HepG2 (cell line): ENCODE measurements around the gene OSM. TPM values are rescaled to one million over a fixed set of nuclear protein-coding genes. Genes with fewer than 3 reads are reported as not detected.

Experiments used
- ATAC-seq: fragments of 200-7000 bp; cut with Tn5 transposase; 3 replicates; pipeline ENCODE4 v1.9.1; 2020; ENCODE audit warnings: mild to moderate bottlenecking, moderate library complexity
- BruUV-seq: library from RNA; stranded (reverse); fragments of 400-500 nt; replicated peaks from 2 replicates; lab custom pipeline; 2021; lab: Mats Ljungman, UMichigan
- CTCF ChIA-PET: fragments of 300-600 bp; formaldehyde crosslinking; extraction: SDS; loops from one replicate; lab custom pipeline; 2021; ENCODE audit warnings: low total read pairs, inconsistent platforms, low intra/inter-chr PET ratio; lab: Yijun Ruan, JAX
- POLR2A ChIA-PET: fragments of 350-600 bp; sonication (Branson Sonifier 250); formaldehyde crosslinking; loops from one replicate; lab custom pipeline; 2020; ENCODE audit warnings: antibody characterized with exemption, inconsistent platforms; lab: Yijun Ruan, JAX
- DNase-seq: peaks from one replicate; pipeline ENCODE4 v3.0.0-alpha.2; 2015; ENCODE audit warnings: low spot score
- FAIRE-seq: peaks from 3 replicates; lab custom pipeline; 2011; peaks lifted over from hg19 to GRCh38; lab: Jason Lieb, UNC
- H2AFZ ChIP-seq: one replicate; pipeline ENCODE4 v1.6.1; 2011; ENCODE audit warnings: low read length, inconsistent platforms
- H3K27ac ChIP-seq: fragments of 300-600 bp; 3 replicates; pipeline ENCODE4 v1.8.0; 2011; ENCODE audit warnings: mixed run types, mild to moderate bottlenecking, mixed read lengths, low read length, inconsistent platforms; ENCODE audit not compliant: insufficient read depth; ENCODE audit errors: extremely low read length
- H3K27me3 ChIP-seq, 2 experiments: fragments of 200-600 bp in 1 of 2; 2 replicates in 1 of 2; 3 replicates in 1 of 2; pipeline versions ENCODE4 v1.6.0 to v1.8.0; 2011; ENCODE audit warnings: low read length in 2 of 2, mild to moderate bottlenecking in 2 of 2, moderate library complexity in 2 of 2, inconsistent platforms in 1 of 2; ENCODE audit not compliant: insufficient read depth in 2 of 2, control insufficient read depth in 1 of 2
- H3K36me3 ChIP-seq, 2 experiments: fragments of 200-600 bp in 1 of 2; replicated peaks in 1 of 2; 2 replicates in 1 of 2; 3 replicates in 1 of 2; pipeline versions ENCODE4 v1.5.1 to v1.8.0; 2011; ENCODE audit warnings: low read length in 2 of 2, inconsistent platforms in 1 of 2; ENCODE audit not compliant: insufficient read depth in 2 of 2, control insufficient read depth in 1 of 2
- H3K4me1 ChIP-seq: 2 replicates; pipeline ENCODE4 v1.5.1; 2012; ENCODE audit warnings: low read length, inconsistent platforms; ENCODE audit not compliant: insufficient read depth
- H3K4me2 ChIP-seq: 2 replicates; pipeline ENCODE4 v1.6.0; 2011; ENCODE audit warnings: low read depth, low read length, inconsistent platforms
- H3K4me3 ChIP-seq, 3 experiments: fragments of 200-600 bp in 1 of 3; sonication (generic), shearing (Covaris generic) in 1 of 3; replicated peaks in 1 of 3; 2 replicates each; pipeline ENCODE4 v1.5.1; 2011 to 2016; ENCODE audit warnings: low read length in 3 of 3, inconsistent platforms in 2 of 3, low read depth in 2 of 3, mild to moderate bottlenecking in 2 of 3, control low read depth in 1 of 3, mixed read lengths in 1 of 3; ENCODE audit not compliant: insufficient read depth in 1 of 3
- H3K79me2 ChIP-seq: one replicate; pipeline ENCODE4 v1.6.1; 2011; ENCODE audit warnings: low read length, inconsistent platforms; ENCODE audit not compliant: insufficient read depth
- H3K9ac ChIP-seq: 2 replicates; pipeline ENCODE4 v1.6.0; 2011; ENCODE audit warnings: mild to moderate bottlenecking, low read depth, low read length, inconsistent platforms; ENCODE audit not compliant: insufficient read depth
- H3K9me3 ChIP-seq: 2 replicates; pipeline ENCODE4 v1.5.1; 2012; ENCODE audit warnings: mild to moderate bottlenecking, low read length
- H4K20me1 ChIP-seq: 2 replicates; pipeline ENCODE4 v1.6.0; 2011; ENCODE audit warnings: inconsistent platforms, mild to moderate bottlenecking, low read length, moderate library complexity; ENCODE audit not compliant: insufficient read depth
- ARNTL ChIP-seq: sonication (generic); formaldehyde crosslinking; IDR thresholded peaks from 2 replicates; pipeline ENCODE4 v1.4.0; 2020; ENCODE audit warnings: mild to moderate bottlenecking, missing genetic modification reagents
- CREM ChIP-seq, 2 experiments: sonication (generic) in 1 of 2; formaldehyde crosslinking in 1 of 2; IDR thresholded peaks; 2 replicates each; pipeline versions ENCODE4 v1.4.0 to v1.6.1; 2016 to 2020; ENCODE audit warnings: antibody characterized with exemption in 1 of 2, mild to moderate bottlenecking in 1 of 2, missing genetic modification reagents in 1 of 2
- DRAP1 ChIP-seq: IDR thresholded peaks from 2 replicates; pipeline ENCODE4 v1.6.1; 2016; ENCODE audit warnings: missing genetic modification reagents, missing compliant biosample characterization
- FOXO4 ChIP-seq: sonication (generic); formaldehyde crosslinking; conservative IDR thresholded peaks from 2 replicates; pipeline ENCODE4 v1.8.1; 2023; ENCODE audit warnings: missing genetic modification reagents
- GATAD1 ChIP-seq: IDR thresholded peaks from 2 replicates; pipeline ENCODE4 v1.6.1; 2016; ENCODE audit warnings: missing genetic modification reagents, missing compliant biosample characterization
- IKZF1 ChIP-seq: fragments of 450-650 bp; IDR thresholded peaks from 2 replicates; pipeline ENCODE4 v1.7.1; 2016
- KDM5A ChIP-seq: fragments of 200-600 bp; sonication (generic); IDR thresholded peaks from 2 replicates; pipeline ENCODE4 v1.7.0; 2018; ENCODE audit warnings: antibody characterized with exemption, mild to moderate bottlenecking, low read length, borderline replicate concordance
- KDM5B ChIP-seq: sonication (generic); formaldehyde crosslinking; IDR thresholded peaks from 2 replicates; pipeline ENCODE4 v1.4.0; 2020; ENCODE audit warnings: missing genetic modification reagents, mild to moderate bottlenecking, borderline replicate concordance
- MATR3 ChIP-seq: sonication (generic); formaldehyde crosslinking; IDR thresholded peaks from 2 replicates; pipeline ENCODE4 v1.4.0; 2020; ENCODE audit warnings: missing genetic modification reagents
- MIER3 ChIP-seq: IDR thresholded peaks from 2 replicates; pipeline ENCODE4 v1.6.1; 2016; ENCODE audit warnings: missing compliant biosample characterization, borderline replicate concordance
- MTA3 ChIP-seq: sonication (generic); formaldehyde crosslinking; IDR thresholded peaks from 2 replicates; pipeline ENCODE4 v1.4.0; 2020; ENCODE audit warnings: missing genetic modification reagents
- RXRB ChIP-seq: IDR thresholded peaks from 2 replicates; pipeline ENCODE4 v1.6.1; 2016; ENCODE audit warnings: borderline replicate concordance, missing genetic modification reagents, missing compliant biosample characterization
- SIX4 ChIP-seq: sonication (generic); formaldehyde crosslinking; IDR thresholded peaks from 2 replicates; pipeline ENCODE4 v1.4.0; 2020; ENCODE audit warnings: missing genetic modification reagents
- YEATS4 ChIP-seq: sonication (generic); formaldehyde crosslinking; IDR thresholded peaks from 2 replicates; pipeline ENCODE4 v1.4.0; 2020; ENCODE audit warnings: missing genetic modification reagents, borderline replicate concordance
- ZNF296 ChIP-seq: sonication (generic); formaldehyde crosslinking; conservative IDR thresholded peaks from 2 replicates; pipeline ENCODE4 v1.5.0; 2020; ENCODE audit warnings: mild to moderate bottlenecking, missing genetic modification reagents
- ZNF557 ChIP-seq: sonication (generic); formaldehyde crosslinking; IDR thresholded peaks from 2 replicates; pipeline ENCODE4 v1.4.0; 2020; ENCODE audit warnings: missing genetic modification reagents
- ZNF737 ChIP-seq: sonication (generic); formaldehyde crosslinking; IDR thresholded peaks from 2 replicates; pipeline ENCODE4 v1.5.0; 2020; ENCODE audit warnings: missing genetic modification reagents, mild to moderate bottlenecking, borderline replicate concordance
- ZNF768 ChIP-seq: sonication (generic); formaldehyde crosslinking; IDR thresholded peaks from 2 replicates; pipeline ENCODE4 v1.4.0; 2020; ENCODE audit warnings: missing genetic modification reagents
- ZNF784 ChIP-seq: sonication (generic); formaldehyde crosslinking; IDR thresholded peaks from 2 replicates; pipeline ENCODE4 v1.5.1; 2020; ENCODE audit warnings: missing genetic modification reagents, mild to moderate bottlenecking, borderline replicate concordance
- WGBS: methylation state at CpG from one replicate; pipeline ENCODE4 v1.1.6; 2017; ENCODE audit warnings: low lambda C conversion rate; 5-methylcytosine and 5-hydroxymethylcytosine counted together
- in situ Hi-C: cut with HindIII; loops from 2 replicates; pipeline ENCODE4 v1.10.0; 2017; ENCODE audit warnings: low pct_unique_long_range_greater_than_20kb; ENCODE audit not compliant: extremely low pct_ligation_motif_present
- intact Hi-C: fragments of 100-400 bp; cut with micrococcal nuclease; formaldehyde crosslinking; loops from one replicate; pipeline ENCODE4 v1.10.0; 2022; ENCODE audit not compliant: unreplicated experiment
- polyA plus RNA-seq, 8 experiments: library from polyadenylated mRNA; depleted of rRNA in 3 of 8; stranded (reverse) in 7 of 8; unstranded in 1 of 8; fragments of >200 nt; fragmentation: Illumina TruSeq in 4 of 8; extraction: Trizol in 4 of 8; gene quantifications; 2 replicates each; pipeline versions ENCODE4 v1.2.1 to v1.2.3, GENCODE V29; 2011 to 2016; ENCODE audit warnings: low read depth in 4 of 8, missing spikeins in 1 of 8, mixed read lengths in 1 of 8; ENCODE audit not compliant: insufficient read depth in 1 of 8
- total RNA-seq, 5 experiments: library from RNA; depleted of rRNA; stranded (reverse); fragments of >200 nt; fragmentation: Illumina TruSeq; extraction: Trizol; gene quantifications; 2 replicates each; pipeline ENCODE4 v1.2.3, GENCODE V29; 2016; ENCODE audit warnings: low read depth in 1 of 5

OSM gene
- total and polyA plus RNA-seq, 2 of the 13 experiments (the other 11 are each of a cell fraction or from before 2014, with no cell fraction given), result not detected

- BruUV-seq, result no TSS peak
Observed at GRCh38 chr22:30285176-30285845, 18.7 kb upstream of the OSM start.

GRCh38 chr22:30284666-30285065, 18.0 kb upstream of the OSM start:
- ChIA-PET CTCF (interaction anchor here (4.0 kb wide), 1 partner anchor 22 kb away, joined by 20 read pairs; no protein-coding TSS in a partner anchor), POLR2A (no interaction called here)
- BruUV-seq, result no TSS peak
- no peak overlapping the region for H3K4me3 ChIP-seq
- no peaks in the 10 kb centered on the region for H3K79me2 ChIP-seq
- no peak overlapping the region for H3K27ac ChIP-seq
- no peak overlapping the region for H2AFZ ChIP-seq
- no peaks in the 10 kb centered on the region for H3K36me3 ChIP-seq
- intact Hi-C loops, result no loop called here
- ATAC-seq, result no peak
- 95% methylated on average over 2 of the region's 4 CpGs for WGBS
- no peak overlapping the region for H3K9ac ChIP-seq
- H3K4me2 ChIP-seq, result no peak overlapping the region
- no peak for DNase-seq
- no peaks in the 10 kb centered on the region; a peak in 1 of 5 replicates for H3K27me3 ChIP-seq
- no peaks in the 10 kb centered on the region for H4K20me1 ChIP-seq
- H3K9me3 ChIP-seq, result no peaks in the 10 kb centered on the region
- FAIRE-seq, result no peak
- in situ Hi-C loops, result loop anchor here (5.0 kb wide), 1 partner anchor 103 kb away; the partner anchor contains the start of gene RNF215
- no peak for TF ChIP-seq YEATS4 (CRISPR knock-in tag)
- no peak for TF ChIP-seq IKZF1
- no peak for TF ChIP-seq ZNF296 (CRISPR knock-in tag)
- no peak for TF ChIP-seq ZNF737 (CRISPR knock-in tag)
- no peak for TF ChIP-seq CREM (IDR thresholded peaks at IDR 0.05)
- no peak for TF ChIP-seq CREM (CRISPR knock-in tag; IDR thresholded peaks at IDR 0.05)
- TF ChIP-seq ARNTL (CRISPR knock-in tag), result no peak
- no peak for TF ChIP-seq ZNF557 (CRISPR knock-in tag)
- TF ChIP-seq DRAP1 (CRISPR knock-in tag), result no peak
- no peak for TF ChIP-seq FOXO4 (CRISPR knock-in tag)
- TF ChIP-seq ZNF784 (CRISPR knock-in tag), result no peak
- no peak for TF ChIP-seq KDM5B (CRISPR knock-in tag)
- TF ChIP-seq ZNF768, result no peak
- TF ChIP-seq MATR3, result no peak
- TF ChIP-seq KDM5A, result no peak
- peaks cover 12% of the 10 kb centered on the region for H3K4me1 ChIP-seq

More at GRCh38 chr22:30285176-30285845, 18.7 kb upstream of the OSM start:
- TF ChIP-seq RXRB (CRISPR knock-in tag), result no peak
- no peak for TF ChIP-seq GATAD1 (CRISPR knock-in tag)
- no peak for TF ChIP-seq SIX4 (CRISPR knock-in tag)
- TF ChIP-seq MIER3 (CRISPR knock-in tag), result no peak
- no peak for TF ChIP-seq MTA3 (CRISPR knock-in tag)
- H3K4me3 ChIP-seq, result no peak overlapping the region
- H3K36me3 ChIP-seq, result no peaks in the 10 kb centered on the region
- H3K9me3 ChIP-seq, result no peaks in the 10 kb centered on the region
- no peaks in the 10 kb centered on the region for H4K20me1 ChIP-seq
- in situ Hi-C loops, result loop anchor here (5.0 kb wide), 1 partner anchor 102 kb away; the partner anchor contains the start of gene RNF215
- H3K4me2 ChIP-seq, result no peak overlapping the region
- H3K27ac ChIP-seq, result no peak overlapping the region
- ATAC-seq, result no peak
- intact Hi-C loops, result no loop called here
- peaks cover 17% of the 10 kb centered on the region for H3K4me1 ChIP-seq
- no peak overlapping the region for H3K9ac ChIP-seq
- no peak for DNase-seq
- ChIA-PET CTCF (interaction anchor here (4.0 kb wide), 1 partner anchor 22 kb away, joined by 20 read pairs; no protein-coding TSS in a partner anchor), POLR2A (no interaction called here)
- whole genome bisulfite sequencing, result 80% methylated on average over 18 of the region's 27 CpGs
- no peaks in the 10 kb centered on the region; a peak in 1 of 5 replicates for H3K27me3 ChIP-seq
- H3K79me2 ChIP-seq, result no peaks in the 10 kb centered on the region
- H2AFZ ChIP-seq, result no peak overlapping the region
- no peak for FAIRE-seq
